Measurements from ENCODE around the gene ETV6. TPM values are rescaled to one million over a fixed set of nuclear protein-coding genes. Genes with fewer than 3 reads are reported as not detected.

ETV6 gene
- total and polyA plus RNA-seq, 2 experiments from 2014 or later = 9.1 to 11.9 TPM

DNA sequence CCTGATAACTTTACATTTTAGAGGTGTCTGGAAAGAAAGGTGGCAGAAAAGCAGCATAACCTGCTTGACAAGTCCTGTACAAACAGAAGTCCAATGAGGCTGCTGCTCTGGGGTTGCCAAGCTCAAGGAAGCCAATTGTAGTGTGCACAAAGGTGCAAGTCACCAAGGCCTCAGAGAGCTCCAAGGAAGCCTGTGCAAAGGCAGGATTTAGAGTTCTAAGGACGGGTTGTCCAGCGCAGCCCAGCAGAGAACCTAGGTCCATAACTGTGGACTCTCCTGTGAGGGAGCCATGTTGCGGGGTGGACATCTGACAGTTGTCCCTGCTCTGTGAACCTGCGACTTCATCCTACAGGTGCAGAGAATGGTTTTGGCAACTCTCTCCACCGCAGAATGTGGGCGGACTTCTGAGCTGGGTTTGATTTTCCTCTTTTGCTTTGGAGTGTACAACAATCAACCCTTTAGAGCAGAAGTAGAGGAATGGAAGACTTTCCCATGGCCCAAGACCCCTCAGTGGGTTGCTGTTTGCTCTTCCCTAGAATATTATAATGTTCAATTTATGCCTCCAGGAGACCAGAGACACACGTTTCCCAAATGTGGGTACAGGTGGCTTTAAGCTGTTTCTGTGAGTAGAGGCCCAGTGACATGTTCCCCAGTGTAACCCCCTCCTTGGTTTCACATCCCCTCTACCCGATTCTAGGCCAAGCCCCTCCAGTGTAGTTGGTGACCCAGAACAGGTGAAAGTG, 81.0 kb downstream of the ETV6 start:
- Histone ChIP-seq H3K27ac (no peak overlapping the region), H3K4me3 (no peak overlapping the region), H3K4me1 (ENCODE audit: low read depth) (peaks cover 25% of the 10 kb centered on the region), H3K36me3 (no peaks in the 10 kb centered on the region), H3K27me3 (no peaks in the 10 kb centered on the region), H3K9me3 (ENCODE audit: low read depth) (no peaks in the 10 kb centered on the region)
- TF ChIP-seq, protein P1, sequence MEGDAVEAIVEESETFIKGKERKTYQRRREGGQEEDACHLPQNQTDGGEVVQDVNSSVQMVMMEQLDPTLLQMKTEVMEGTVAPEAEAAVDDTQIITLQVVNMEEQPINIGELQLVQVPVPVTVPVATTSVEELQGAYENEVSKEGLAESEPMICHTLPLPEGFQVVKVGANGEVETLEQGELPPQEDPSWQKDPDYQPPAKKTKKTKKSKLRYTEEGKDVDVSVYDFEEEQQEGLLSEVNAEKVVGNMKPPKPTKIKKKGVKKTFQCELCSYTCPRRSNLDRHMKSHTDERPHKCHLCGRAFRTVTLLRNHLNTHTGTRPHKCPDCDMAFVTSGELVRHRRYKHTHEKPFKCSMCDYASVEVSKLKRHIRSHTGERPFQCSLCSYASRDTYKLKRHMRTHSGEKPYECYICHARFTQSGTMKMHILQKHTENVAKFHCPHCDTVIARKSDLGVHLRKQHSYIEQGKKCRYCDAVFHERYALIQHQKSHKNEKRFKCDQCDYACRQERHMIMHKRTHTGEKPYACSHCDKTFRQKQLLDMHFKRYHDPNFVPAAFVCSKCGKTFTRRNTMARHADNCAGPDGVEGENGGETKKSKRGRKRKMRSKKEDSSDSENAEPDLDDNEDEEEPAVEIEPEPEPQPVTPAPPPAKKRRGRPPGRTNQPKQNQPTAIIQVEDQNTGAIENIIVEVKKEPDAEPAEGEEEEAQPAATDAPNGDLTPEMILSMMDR (IDR thresholded peaks at IDR 0.05; ENCODE audit: low read depth, low read length) = no peak
- DNase-seq (ENCODE audit: low read depth in 1 of 2, low spot score in 1 of 2) = no peak

DNA sequence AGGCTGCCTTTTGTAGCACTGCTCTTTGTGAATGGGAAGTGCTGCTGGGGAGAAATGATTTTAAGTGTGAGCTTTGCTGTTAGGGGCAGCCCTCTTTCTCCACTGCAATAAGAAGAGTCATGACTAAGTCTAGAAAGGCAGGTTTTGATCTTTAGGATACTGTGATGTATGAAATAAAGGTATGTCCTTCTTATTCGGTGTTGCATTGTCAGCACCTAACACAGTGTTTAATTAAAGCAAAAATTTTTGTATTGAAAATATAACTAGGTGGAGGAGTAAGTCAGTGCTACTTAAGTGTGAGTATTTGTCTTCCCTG, 81.5 kb downstream of the ETV6 start:
- peaks cover 21% of the 10 kb centered on the region for H3K4me1 ChIP-seq (ENCODE audit: low read depth)
- no peak overlapping the region for H3K4me3 ChIP-seq
- TF ChIP-seq, protein P1 (IDR thresholded peaks at IDR 0.05; ENCODE audit: low read depth, low read length) = no peak
- no peaks in the 10 kb centered on the region for H3K36me3 ChIP-seq
- no peak for DNase-seq (ENCODE audit: low read depth in 1 of 2, low spot score in 1 of 2)
- H3K27me3 ChIP-seq = no peaks in the 10 kb centered on the region
- H3K27ac ChIP-seq = no peak overlapping the region
- no peaks in the 10 kb centered on the region for H3K9me3 ChIP-seq (ENCODE audit: low read depth)

DNA sequence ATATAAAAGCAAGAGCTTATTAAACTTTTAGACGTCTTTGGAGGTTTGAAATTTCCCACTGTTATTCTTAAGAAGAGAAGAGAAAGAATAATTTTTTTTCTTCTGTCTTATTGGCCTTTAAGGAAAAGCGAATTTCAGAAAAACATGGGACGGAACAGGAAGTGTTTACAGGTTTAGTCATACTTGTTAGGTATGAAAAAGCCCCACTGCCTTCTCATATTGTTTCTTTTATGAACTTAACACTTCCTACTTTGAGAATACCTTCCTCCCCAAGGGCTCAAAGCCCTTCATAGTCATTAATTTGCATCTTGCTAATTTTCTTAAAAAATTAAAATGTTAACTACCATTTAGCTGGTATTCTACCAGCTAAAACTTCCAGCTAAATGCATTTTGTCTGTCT, 82.0 kb downstream of the ETV6 start:
- Histone ChIP-seq H3K9me3 (ENCODE audit: low read depth) (no peaks in the 10 kb centered on the region), H3K36me3 (no peaks in the 10 kb centered on the region), H3K27me3 (no peaks in the 10 kb centered on the region), H3K4me3 (no peak overlapping the region), H3K27ac (no peak overlapping the region), H3K4me1 (ENCODE audit: low read depth) (peaks cover 21% of the 10 kb centered on the region)
- TF ChIP-seq, protein P1 (IDR thresholded peaks at IDR 0.05; ENCODE audit: low read depth, low read length) = no peak
- peak in 1 of 2 donors; percentile 66 for DNase-seq (ENCODE audit: low read depth in 1 of 2, low spot score in 1 of 2)

DNA sequence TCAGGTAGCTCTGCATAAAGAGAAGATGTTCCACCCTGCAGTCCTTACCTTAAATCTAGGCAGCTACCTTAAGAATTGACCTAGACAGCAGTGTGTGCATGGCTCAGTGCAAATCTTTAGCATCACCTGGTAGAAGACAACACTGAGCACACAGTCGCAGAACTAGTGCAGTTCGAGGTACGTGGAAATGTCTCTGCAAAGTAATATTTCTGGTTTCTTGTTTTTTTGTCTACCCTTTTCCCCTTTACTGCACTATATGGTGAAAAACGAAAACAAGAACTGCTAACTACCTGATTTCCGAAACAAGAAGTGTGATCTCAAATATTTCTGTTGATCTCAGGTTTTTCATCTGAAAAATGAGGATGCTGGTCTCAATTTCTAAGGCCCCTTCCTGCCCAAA, 82.5 kb downstream of the ETV6 start:
- no peaks in the 10 kb centered on the region for H3K27me3 ChIP-seq
- DNase-seq (ENCODE audit: low read depth in 1 of 2, low spot score in 1 of 2) = no peak
- H3K4me1 ChIP-seq (ENCODE audit: low read depth) = peaks cover 17% of the 10 kb centered on the region
- TF ChIP-seq, protein P1 (IDR thresholded peaks at IDR 0.05; ENCODE audit: low read depth, low read length) = no peak
- no peak overlapping the region for H3K4me3 ChIP-seq
- H3K36me3 ChIP-seq = no peaks in the 10 kb centered on the region
- no peaks in the 10 kb centered on the region for H3K9me3 ChIP-seq (ENCODE audit: low read depth)
- no peak overlapping the region for H3K27ac ChIP-seq

DNA sequence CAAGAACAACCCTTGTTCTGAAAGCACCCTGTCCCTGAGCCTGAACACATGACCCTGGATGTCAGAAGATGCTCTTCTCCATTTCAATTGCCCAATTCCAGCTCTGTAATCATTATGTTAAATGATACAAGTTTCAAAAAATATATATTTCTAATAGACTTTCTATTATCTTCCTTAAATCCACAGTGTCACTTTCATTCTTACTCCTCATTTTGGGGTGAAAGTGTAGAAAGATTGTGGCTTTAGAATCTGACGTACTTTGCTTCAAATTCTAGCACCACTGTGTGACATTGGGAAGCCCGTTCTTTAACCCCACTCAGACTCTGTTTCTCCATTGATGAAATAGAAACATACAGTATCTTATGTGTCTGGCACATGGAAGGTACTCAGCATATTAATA, 83.2 kb downstream of the ETV6 start:
- Histone ChIP-seq H3K9me3 (ENCODE audit: low read depth) (no peaks in the 10 kb centered on the region), H3K36me3 (no peaks in the 10 kb centered on the region), H3K4me1 (ENCODE audit: low read depth) (peaks cover 11% of the 10 kb centered on the region), H3K27ac (no peak overlapping the region), H3K4me3 (no peak overlapping the region), H3K27me3 (no peaks in the 10 kb centered on the region)
- TF ChIP-seq, protein P1 (IDR thresholded peaks at IDR 0.05; ENCODE audit: low read depth, low read length) = no peak
- DNase-seq (ENCODE audit: low read depth in 1 of 2, low spot score in 1 of 2) = no peak

Data from cardiac muscle cell (in vitro differentiated cells and primary cell).